Panc1 (cell line): ENCODE measurements around the gene UBXN2A.

Source experiments
- CTCF ChIP-seq: fragments of 450-650 bp; IDR thresholded peaks from 2 replicates; pipeline ENCODE4 v1.5.1; 2017; ENCODE audit warnings: mild to moderate bottlenecking
- POLR2AphosphoS5 ChIP-seq: IDR thresholded peaks from 2 replicates; pipeline ENCODE4 v1.6.1; 2012; ENCODE audit warnings: mild to moderate bottlenecking, low read depth, low read length, moderate library complexity
- SIN3A ChIP-seq: IDR thresholded peaks from 2 replicates; pipeline ENCODE4 v1.6.1; 2012; ENCODE audit warnings: low read depth, mild to moderate bottlenecking, low read length, moderate library complexity, borderline replicate concordance; ENCODE audit not compliant: insufficient read depth

DNA sequence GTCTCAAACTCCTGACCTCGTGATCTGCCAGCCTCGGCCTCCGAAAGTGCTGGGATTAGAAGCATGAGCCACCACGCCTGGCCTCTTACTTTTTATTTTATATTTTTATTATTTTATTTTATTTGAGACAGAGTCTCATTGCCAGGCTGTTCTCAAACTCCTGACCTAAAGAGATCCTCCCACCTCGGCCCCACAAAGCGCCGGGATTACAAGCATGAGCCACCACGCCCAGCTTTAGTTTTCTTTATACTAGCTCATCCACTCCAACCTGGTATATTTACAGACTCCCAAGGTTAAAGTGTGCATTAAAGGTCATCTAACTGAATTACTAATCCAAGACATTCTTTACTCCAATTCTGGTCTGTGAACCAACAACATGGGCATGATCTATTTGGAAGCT lies 40.1 kb upstream of the UBXN2A start:
- no peak for TF ChIP-seq CTCF
- TF ChIP-seq POLR2AphosphoS5, result no peak
- no peak for TF ChIP-seq SIN3A
